IPS-20b (cell line): ENCODE measurements around the gene WASF3.

Experiments used
- H3K27ac ChIP-seq: one replicate; pipeline ENCODE4 v1.5.1; 2013; ENCODE audit warnings: low read length
- H3K27me3 ChIP-seq: 2 replicates; pipeline ENCODE4 v1.6.1; 2013; ENCODE audit warnings: mild to moderate bottlenecking, low read length, inconsistent platforms; ENCODE audit not compliant: insufficient read depth
- H3K36me3 ChIP-seq: 2 replicates; pipeline ENCODE4 v1.6.1; 2013; ENCODE audit warnings: low read depth, mild to moderate bottlenecking, inconsistent platforms, low read length, moderate library complexity; ENCODE audit not compliant: insufficient read depth
- H3K4me1 ChIP-seq: 2 replicates; pipeline ENCODE4 v1.6.1; 2013; ENCODE audit warnings: mild to moderate bottlenecking, control low read depth, inconsistent platforms, low read length, moderate library complexity; ENCODE audit not compliant: insufficient read depth
- H3K4me3 ChIP-seq: 2 replicates; pipeline ENCODE4 v1.5.1; 2013; ENCODE audit warnings: mild to moderate bottlenecking, low read length, inconsistent platforms
- H3K9ac ChIP-seq: 2 replicates; pipeline ENCODE4 v1.6.1; 2013; ENCODE audit warnings: low read depth, mild to moderate bottlenecking, inconsistent platforms, low read length, moderate library complexity
- H3K9me3 ChIP-seq: 2 replicates; pipeline ENCODE4 v1.6.1; 2013; ENCODE audit warnings: mild to moderate bottlenecking, low read depth, low read length, inconsistent platforms; ENCODE audit not compliant: insufficient read depth

Gene WASF3

GRCh38 chr13:26549713-26550112 is 7.8 kb upstream of the WASF3 start:
- Histone ChIP-seq H3K9ac (no peak overlapping the region), H3K9me3 (no peaks in the 10 kb centered on the region), H3K36me3 (no peaks in the 10 kb centered on the region), H3K27me3 (no peaks in the 10 kb centered on the region), H3K4me3 (no peak overlapping the region), H3K27ac (no peak overlapping the region), H3K4me1 (no peaks in the 10 kb centered on the region)

GRCh38 chr13:26551255-26551860 is 6.1 kb upstream of the WASF3 start:
- no peaks in the 10 kb centered on the region for H3K4me1 ChIP-seq
- no peak overlapping the region for H3K9ac ChIP-seq
- no peak overlapping the region for H3K27ac ChIP-seq
- no peak overlapping the region for H3K4me3 ChIP-seq
- H3K27me3 ChIP-seq = peaks cover 6% of the 10 kb centered on the region; the same call in 1 of the 2 replicates
- peaks cover 3% of the 10 kb centered on the region; the same call in 1 of the 2 replicates for H3K9me3 ChIP-seq
- H3K36me3 ChIP-seq = no peaks in the 10 kb centered on the region

- H3K4me1 ChIP-seq = peaks cover 9% of the 10 kb centered on the region; the same call in 1 of the 2 replicates
- no peak overlapping the region for H3K4me3 ChIP-seq
- H3K27ac ChIP-seq = no peak overlapping the region
- peaks cover 27% of the 10 kb centered on the region for H3K27me3 ChIP-seq
- no peaks in the 10 kb centered on the region for H3K36me3 ChIP-seq
- H3K9ac ChIP-seq = no peak overlapping the region
- peaks cover 3% of the 10 kb centered on the region; the same call in 1 of the 2 replicates for H3K9me3 ChIP-seq
These were observed 2.1 kb upstream of the WASF3 start for GRCh38 chr13:26555413-26555812.

GRCh38 chr13:26557051-26557392 is 461 bp upstream of the WASF3 start:
- H3K4me1 ChIP-seq = peaks cover 12% of the 10 kb centered on the region; the same call in 1 of the 2 replicates
- peak overlapping the region; percentile 30; the same call in 1 of the 2 replicates for H3K9ac ChIP-seq
- peaks cover 29% of the 10 kb centered on the region for H3K27me3 ChIP-seq
- H3K4me3 ChIP-seq = peak overlapping the region; percentile 73
- no peak overlapping the region for H3K27ac ChIP-seq
- H3K9me3 ChIP-seq = peaks cover 3% of the 10 kb centered on the region; the same call in 1 of the 2 replicates
- no peaks in the 10 kb centered on the region for H3K36me3 ChIP-seq

GRCh38 chr13:26558074-26558805 is 757 bp downstream of the WASF3 start:
- Histone ChIP-seq H3K9me3 (peaks cover 3% of the 10 kb centered on the region; the same call in 1 of the 2 replicates), H3K27me3 (peaks cover 29% of the 10 kb centered on the region), H3K36me3 (no peaks in the 10 kb centered on the region), H3K27ac (no peak overlapping the region), H3K9ac (peak overlapping the region; percentile 67; the same call in 1 of the 2 replicates), H3K4me1 (peaks cover 12% of the 10 kb centered on the region; the same call in 1 of the 2 replicates), H3K4me3 (peak overlapping the region; percentile 76)

- Histone ChIP-seq H3K4me3 (peak overlapping the region; percentile 76), H3K27me3 (peaks cover 29% of the 10 kb centered on the region), H3K9me3 (peaks cover 3% of the 10 kb centered on the region; the same call in 1 of the 2 replicates), H3K27ac (no peak overlapping the region), H3K4me1 (peaks cover 12% of the 10 kb centered on the region; the same call in 1 of the 2 replicates), H3K9ac (peak overlapping the region; percentile 67; the same call in 1 of the 2 replicates), H3K36me3 (no peaks in the 10 kb centered on the region)
These were observed 1.5 kb downstream of the WASF3 start for GRCh38 chr13:26558987-26559386.

GRCh38 chr13:26560456-26560855 is 3.0 kb downstream of the WASF3 start:
- no peaks in the 10 kb centered on the region for H3K36me3 ChIP-seq
- H3K27ac ChIP-seq = no peak overlapping the region
- peaks cover 12% of the 10 kb centered on the region; the same call in 1 of the 2 replicates for H3K4me1 ChIP-seq
- H3K4me3 ChIP-seq = no peak overlapping the region
- no peak overlapping the region for H3K9ac ChIP-seq
- no peaks in the 10 kb centered on the region for H3K9me3 ChIP-seq
- H3K27me3 ChIP-seq = peaks cover 29% of the 10 kb centered on the region

- Histone ChIP-seq H3K4me3 (no peak overlapping the region), H3K9ac (no peak overlapping the region), H3K27ac (no peak overlapping the region), H3K4me1 (peaks cover 12% of the 10 kb centered on the region; the same call in 1 of the 2 replicates), H3K36me3 (no peaks in the 10 kb centered on the region), H3K9me3 (no peaks in the 10 kb centered on the region), H3K27me3 (peaks cover 26% of the 10 kb centered on the region)
These were observed 3.6 kb downstream of the WASF3 start for GRCh38 chr13:26561067-26561466.

- no peak overlapping the region for H3K4me3 ChIP-seq
- no peak overlapping the region for H3K9ac ChIP-seq
- H3K27ac ChIP-seq = no peak overlapping the region
These were observed 4.4 kb downstream of the WASF3 start for GRCh38 chr13:26561651-26562511.

GRCh38 chr13:26562512-26562890 is 5.0 kb downstream of the WASF3 start:
- Histone ChIP-seq H3K27ac (no peak overlapping the region), H3K9ac (no peak overlapping the region), H3K36me3 (no peaks in the 10 kb centered on the region), H3K4me3 (no peak overlapping the region), H3K4me1 (peaks cover 12% of the 10 kb centered on the region; the same call in 1 of the 2 replicates), H3K27me3 (peaks cover 16% of the 10 kb centered on the region), H3K9me3 (no peaks in the 10 kb centered on the region)

More at GRCh38 chr13:26561651-26562511, 4.4 kb downstream of the WASF3 start:
- H3K36me3 ChIP-seq = no peaks in the 10 kb centered on the region
- H3K4me1 ChIP-seq = peaks cover 12% of the 10 kb centered on the region; the same call in 1 of the 2 replicates
- peaks cover 18% of the 10 kb centered on the region for H3K27me3 ChIP-seq
- no peaks in the 10 kb centered on the region for H3K9me3 ChIP-seq

- Histone ChIP-seq H3K4me1 (peaks cover 8% of the 10 kb centered on the region; the same call in 1 of the 2 replicates), H3K9ac (no peak overlapping the region), H3K27me3 (peaks cover 11% of the 10 kb centered on the region; the same call in 1 of the 2 replicates), H3K9me3 (no peaks in the 10 kb centered on the region), H3K27ac (no peak overlapping the region), H3K4me3 (no peak overlapping the region), H3K36me3 (no peaks in the 10 kb centered on the region)
These were observed 6.2 kb downstream of the WASF3 start for GRCh38 chr13:26563713-26564112.
